NB4 (cell line): ENCODE measurements around the gene SAMD13.

Experiments
- MYC ChIP-seq: IDR thresholded peaks from 2 replicates; pipeline ENCODE4 v1.6.1; 2011; ENCODE audit warnings: low read depth, low read length
- POLR2A ChIP-seq: IDR thresholded peaks from 2 replicates; pipeline ENCODE4 v1.6.1; 2011; ENCODE audit warnings: mild to moderate bottlenecking; ENCODE audit not compliant: insufficient read length; ENCODE audit errors: extremely low read depth
- TF ChIP-seq, protein P1 (sequence below): IDR thresholded peaks from one replicate; pipeline ENCODE4 v1.5.1; 2012; ENCODE audit warnings: low read depth, low read length
- TF ChIP-seq, protein P2 (sequence below): IDR thresholded peaks from 2 replicates; pipeline ENCODE4 v1.6.1; 2011; ENCODE audit warnings: low read depth, low read length

DNA sequence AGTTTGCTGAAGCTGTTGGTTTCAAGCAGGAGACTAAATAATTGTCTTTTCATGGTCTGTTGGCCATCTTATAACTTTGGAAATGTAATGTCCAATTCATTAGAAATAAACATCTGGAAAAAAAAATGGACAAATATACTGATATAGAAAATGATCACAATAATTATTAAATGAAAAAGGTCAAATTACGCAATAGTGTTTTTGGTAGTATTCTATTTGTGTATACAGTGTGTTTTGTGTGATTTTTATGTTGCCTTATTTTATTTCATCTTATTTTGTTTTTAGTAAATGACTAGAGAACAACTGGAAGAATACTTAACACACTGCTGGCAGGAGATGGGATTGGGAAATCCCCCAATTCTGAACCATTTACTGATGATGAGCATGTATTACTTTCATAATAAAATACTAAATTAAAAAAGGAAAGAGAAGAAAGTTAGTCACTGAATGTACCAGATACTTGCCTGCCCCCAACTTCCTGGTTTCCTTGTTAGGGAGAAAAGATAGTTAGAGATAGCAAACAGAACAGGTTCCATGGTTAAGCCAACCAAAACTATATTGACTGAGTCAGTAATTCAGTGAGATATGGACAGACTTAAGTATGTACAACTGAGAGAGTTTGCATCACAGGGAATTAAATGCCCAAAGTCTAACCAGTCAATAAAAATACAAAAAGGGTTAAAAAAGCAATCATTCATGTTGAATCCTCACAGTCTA, 24.0 kb upstream of the SAMD13 start:
- TF ChIP-seq POLR2A, result no peak
- TF ChIP-seq, protein P1, sequence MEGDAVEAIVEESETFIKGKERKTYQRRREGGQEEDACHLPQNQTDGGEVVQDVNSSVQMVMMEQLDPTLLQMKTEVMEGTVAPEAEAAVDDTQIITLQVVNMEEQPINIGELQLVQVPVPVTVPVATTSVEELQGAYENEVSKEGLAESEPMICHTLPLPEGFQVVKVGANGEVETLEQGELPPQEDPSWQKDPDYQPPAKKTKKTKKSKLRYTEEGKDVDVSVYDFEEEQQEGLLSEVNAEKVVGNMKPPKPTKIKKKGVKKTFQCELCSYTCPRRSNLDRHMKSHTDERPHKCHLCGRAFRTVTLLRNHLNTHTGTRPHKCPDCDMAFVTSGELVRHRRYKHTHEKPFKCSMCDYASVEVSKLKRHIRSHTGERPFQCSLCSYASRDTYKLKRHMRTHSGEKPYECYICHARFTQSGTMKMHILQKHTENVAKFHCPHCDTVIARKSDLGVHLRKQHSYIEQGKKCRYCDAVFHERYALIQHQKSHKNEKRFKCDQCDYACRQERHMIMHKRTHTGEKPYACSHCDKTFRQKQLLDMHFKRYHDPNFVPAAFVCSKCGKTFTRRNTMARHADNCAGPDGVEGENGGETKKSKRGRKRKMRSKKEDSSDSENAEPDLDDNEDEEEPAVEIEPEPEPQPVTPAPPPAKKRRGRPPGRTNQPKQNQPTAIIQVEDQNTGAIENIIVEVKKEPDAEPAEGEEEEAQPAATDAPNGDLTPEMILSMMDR, result no peak
- no peak for TF ChIP-seq MYC
- TF ChIP-seq, protein P2, sequence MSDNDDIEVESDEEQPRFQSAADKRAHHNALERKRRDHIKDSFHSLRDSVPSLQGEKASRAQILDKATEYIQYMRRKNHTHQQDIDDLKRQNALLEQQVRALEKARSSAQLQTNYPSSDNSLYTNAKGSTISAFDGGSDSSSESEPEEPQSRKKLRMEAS, result no peak
